HepG2 (cell line): ENCODE data around the gene WTAP.

Source experiments
- NFYB ChIP-seq: sonication (generic); formaldehyde crosslinking; IDR thresholded peaks from 2 replicates; pipeline ENCODE4 v1.4.0; 2020; ENCODE audit warnings: missing genetic modification reagents
- TF ChIP-seq, protein P1 (sequence below): sonication (generic); formaldehyde crosslinking; IDR thresholded peaks from 2 replicates; pipeline ENCODE4 v1.8.1; 2022; ENCODE audit warnings: mild to moderate bottlenecking, missing genetic modification reagents
- TF ChIP-seq, protein P2 (sequence below): sonication (generic); formaldehyde crosslinking; IDR thresholded peaks from 2 replicates; pipeline ENCODE4 v1.5.0; 2020; ENCODE audit warnings: mild to moderate bottlenecking, missing genetic modification reagents, moderate library complexity

DNA sequence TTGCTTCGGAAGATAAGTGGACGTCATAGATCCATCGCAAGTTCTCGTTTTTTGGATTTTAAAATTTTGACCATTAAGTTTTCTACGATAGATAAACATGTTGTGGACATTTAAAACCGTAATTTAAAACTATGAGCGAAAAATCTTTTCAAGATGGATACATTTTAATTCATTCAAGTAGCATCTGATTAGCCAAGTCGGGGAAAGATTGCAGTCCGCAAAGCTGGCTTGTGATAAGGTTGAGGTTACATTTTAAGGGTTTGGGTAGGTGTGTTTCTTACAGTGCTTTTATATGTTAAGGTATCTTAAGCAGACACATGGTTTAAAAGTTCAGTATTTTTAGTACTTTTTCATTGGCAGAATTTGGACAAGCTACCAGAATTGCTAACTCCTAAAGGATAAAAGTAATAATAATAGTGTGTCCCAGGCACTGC is 1.2 kb downstream of the WTAP start:
- TF ChIP-seq NFYB (CRISPR knock-in tag), result no peak
- TF ChIP-seq, protein P1, sequence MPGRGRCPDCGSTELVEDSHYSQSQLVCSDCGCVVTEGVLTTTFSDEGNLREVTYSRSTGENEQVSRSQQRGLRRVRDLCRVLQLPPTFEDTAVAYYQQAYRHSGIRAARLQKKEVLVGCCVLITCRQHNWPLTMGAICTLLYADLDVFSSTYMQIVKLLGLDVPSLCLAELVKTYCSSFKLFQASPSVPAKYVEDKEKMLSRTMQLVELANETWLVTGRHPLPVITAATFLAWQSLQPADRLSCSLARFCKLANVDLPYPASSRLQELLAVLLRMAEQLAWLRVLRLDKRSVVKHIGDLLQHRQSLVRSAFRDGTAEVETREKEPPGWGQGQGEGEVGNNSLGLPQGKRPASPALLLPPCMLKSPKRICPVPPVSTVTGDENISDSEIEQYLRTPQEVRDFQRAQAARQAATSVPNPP (CRISPR knock-in tag), result no peak
- TF ChIP-seq, protein P2, sequence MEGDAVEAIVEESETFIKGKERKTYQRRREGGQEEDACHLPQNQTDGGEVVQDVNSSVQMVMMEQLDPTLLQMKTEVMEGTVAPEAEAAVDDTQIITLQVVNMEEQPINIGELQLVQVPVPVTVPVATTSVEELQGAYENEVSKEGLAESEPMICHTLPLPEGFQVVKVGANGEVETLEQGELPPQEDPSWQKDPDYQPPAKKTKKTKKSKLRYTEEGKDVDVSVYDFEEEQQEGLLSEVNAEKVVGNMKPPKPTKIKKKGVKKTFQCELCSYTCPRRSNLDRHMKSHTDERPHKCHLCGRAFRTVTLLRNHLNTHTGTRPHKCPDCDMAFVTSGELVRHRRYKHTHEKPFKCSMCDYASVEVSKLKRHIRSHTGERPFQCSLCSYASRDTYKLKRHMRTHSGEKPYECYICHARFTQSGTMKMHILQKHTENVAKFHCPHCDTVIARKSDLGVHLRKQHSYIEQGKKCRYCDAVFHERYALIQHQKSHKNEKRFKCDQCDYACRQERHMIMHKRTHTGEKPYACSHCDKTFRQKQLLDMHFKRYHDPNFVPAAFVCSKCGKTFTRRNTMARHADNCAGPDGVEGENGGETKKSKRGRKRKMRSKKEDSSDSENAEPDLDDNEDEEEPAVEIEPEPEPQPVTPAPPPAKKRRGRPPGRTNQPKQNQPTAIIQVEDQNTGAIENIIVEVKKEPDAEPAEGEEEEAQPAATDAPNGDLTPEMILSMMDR (CRISPR knock-in tag), result no peak
